Transverse colon (tissue), 4 donors: ENCODE data around the gene CKS1B. TPM values are rescaled to one million over a fixed set of nuclear protein-coding genes. Genes with fewer than 3 reads are reported as not detected.
A peak's percentile ranks its signal among the peaks of the same experiment; 100 is the strongest.

Experiments
- DNase-seq: peaks from one replicate; pipeline ENCODE4 v3.0.0-alpha.2; 2019
- H3K27ac ChIP-seq, 4 donors: fragments of 200-600 bp; sonication (generic); 2 replicates each; pipeline ENCODE4 v1.5.1; 2016 to 2018; ENCODE audit warnings: inconsistent platforms in 4 of 4
- H3K27me3 ChIP-seq: fragments of 200-600 bp; sonication (generic); 2 replicates; pipeline ENCODE4 v1.5.1; 2017; ENCODE audit warnings: inconsistent platforms
- H3K36me3 ChIP-seq, 4 donors: fragments of 200-600 bp; sonication (generic); 2 replicates each; pipeline ENCODE4 v1.5.1; 2017 to 2019; ENCODE audit warnings: inconsistent platforms in 4 of 4
- H3K4me1 ChIP-seq, 4 donors: fragments of 200-600 bp; sonication (generic); 2 replicates each; pipeline ENCODE4 v1.5.1; 2017 to 2020; ENCODE audit warnings: inconsistent platforms in 4 of 4
- H3K4me3 ChIP-seq, 4 donors: fragments of 200-600 bp; sonication (generic); 1 replicate in 1 of 4; 2 replicates in 3 of 4; pipeline versions ENCODE4 v1.5.1 to v1.6.1; 2017 to 2019; ENCODE audit warnings: inconsistent platforms in 4 of 4
- H3K9me3 ChIP-seq, 2 donors: fragments of 200-600 bp; sonication (generic); 2 replicates each; pipeline ENCODE4 v1.5.1; 2017 to 2019; ENCODE audit warnings: inconsistent platforms in 2 of 2
- EP300 ChIP-seq: sonication (generic); formaldehyde crosslinking; IDR thresholded peaks from one replicate; pipeline ENCODE4 v1.6.1; 2017; ENCODE audit warnings: antibody characterized with exemption, low read depth
- POLR2A ChIP-seq: fragments of 450-650 bp; IDR thresholded peaks from one replicate; pipeline ENCODE4 v1.6.1; 2016; ENCODE audit warnings: antibody characterized with exemption, mild to moderate bottlenecking, moderate library complexity
- POLR2AphosphoS5 ChIP-seq, 3 donors: sonication (generic); formaldehyde crosslinking; IDR thresholded peaks; one replicate each; pipeline ENCODE4 v1.6.1; 2016; ENCODE audit warnings: antibody characterized with exemption in 3 of 3
- WGBS, 2 donors: methylation state at CpG; one replicate each; pipeline ENCODE4 v1.1.5; 2018; ENCODE audit warnings: low coverage in 1 of 2; 5-methylcytosine and 5-hydroxymethylcytosine counted together
- in situ Hi-C, 4 donors: fragments of 200-750 bp; cut with MboI; loops; one replicate each; pipeline versions ENCODE4 v1.15.0 to v1.15.1; 2017; ENCODE audit warnings: low sequenced_read_pairs in 3 of 4, low pct_ligation_motif_present in 1 of 4, low pct_unique_long_range_greater_than_20kb in 1 of 4
- intact Hi-C: fragments of 100-400 bp; cut with DNase I; formaldehyde crosslinking; loops from one replicate; pipeline ENCODE4 v1.15.1; 2023; ENCODE audit warnings: low total_unique reads
- total RNA-seq, 4 donors: library from RNA; depleted of rRNA; stranded (reverse); fragments of >200 nt; gene quantifications; one replicate each; pipeline ENCODE4 v1.1.0, GENCODE V29; 2016
- TF ChIP-seq, protein P1 (sequence below), 5 experiments: fragments of 200-600 bp in 3 of 5; fragments of 450-650 bp in 2 of 5; sonication (generic) in 3 of 5; IDR thresholded peaks; 1 replicate in 2 of 5; 2 replicates in 3 of 5; pipeline ENCODE4 v1.5.1; 2016 to 2017; ENCODE audit warnings: antibody characterized with exemption in 5 of 5, inconsistent platforms in 3 of 5, mild to moderate bottlenecking in 2 of 5, moderate library complexity in 1 of 5

The CKS1B gene
- total RNA-seq, 4 donors from 2014 or later = 28.9 to 41.4 (median 35.2) TPM; not detected in 1

DNA sequence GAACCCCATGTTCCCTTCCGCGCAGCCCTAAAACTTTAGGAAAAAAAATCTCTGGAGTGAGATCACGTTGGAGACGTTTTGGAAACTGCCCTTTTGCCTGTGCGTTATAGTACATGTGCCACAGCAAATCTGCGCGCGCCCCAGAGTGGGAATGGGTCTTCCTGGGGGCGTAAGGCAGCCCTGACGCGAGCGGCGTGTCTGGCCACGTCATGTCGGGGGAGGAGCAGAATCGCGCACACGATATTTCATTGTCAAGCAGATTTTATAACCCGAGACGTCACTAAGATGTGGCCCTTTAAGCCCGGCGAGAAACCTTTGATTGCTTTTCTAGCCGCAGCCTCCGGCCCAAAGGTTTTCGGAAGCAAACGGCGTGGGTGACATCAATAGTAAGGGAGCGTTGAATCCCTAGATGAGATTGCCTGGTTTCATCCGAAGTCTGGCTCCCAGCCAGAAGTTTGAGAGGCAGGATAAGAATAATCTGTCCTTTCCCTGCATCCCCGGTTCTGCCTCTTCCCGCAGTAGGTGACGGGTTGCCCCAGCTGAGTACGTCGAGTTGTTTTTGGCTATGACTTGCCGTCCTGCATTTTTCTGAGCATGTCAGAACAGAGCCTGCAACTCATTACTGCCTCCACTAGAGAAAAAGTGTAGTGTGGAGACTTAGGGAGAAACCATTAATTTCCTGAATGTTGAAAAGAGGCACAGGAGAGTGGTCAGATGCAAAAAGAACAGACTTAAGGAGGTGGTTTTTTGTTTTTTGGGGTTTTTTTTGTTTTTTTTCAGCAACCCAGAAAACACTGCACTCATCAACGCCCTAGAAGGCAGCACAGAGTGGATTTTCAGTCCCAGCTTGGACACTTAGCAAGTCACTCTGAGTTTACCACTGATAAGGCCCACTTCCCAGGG lies 37.1 kb upstream of the CKS1B start:
- in situ Hi-C loops = no loop called here

DNA sequence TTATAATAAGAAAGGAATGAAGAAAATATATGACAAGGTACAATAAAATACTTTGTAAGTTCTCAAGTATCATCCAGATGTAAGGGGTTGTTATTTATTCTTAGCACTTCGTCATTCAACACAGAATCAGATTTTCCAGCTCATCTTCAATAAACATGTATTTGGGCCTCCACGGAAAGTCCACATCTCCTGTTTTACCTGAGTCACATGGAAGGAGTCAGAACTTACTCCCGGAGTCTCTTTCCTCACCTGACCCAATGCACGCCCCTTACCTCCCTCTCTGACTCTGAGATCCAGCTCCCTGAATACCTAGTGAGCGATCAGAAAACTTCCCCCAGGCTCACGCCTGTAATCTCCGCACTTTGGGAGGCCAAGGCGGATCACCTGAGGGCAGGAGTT lies 36.5 kb upstream of the CKS1B start:
- DNase-seq = no peak
- 72 to 85% methylated on average over 7 to 8 of the region's 8 CpGs for WGBS, 2 donors
- no peaks in the 10 kb centered on the region for H3K27me3 ChIP-seq
- H3K36me3 ChIP-seq = no peaks in the 10 kb centered on the region
- peak overlapping the region in 2 of 4 donors; percentile 47 to 59 for H3K4me3 ChIP-seq
- H3K4me1 ChIP-seq = peaks cover 16 to 40% (median 30%) of the 10 kb centered on the region in 4 donors
- in situ Hi-C loops = no loop called here
- no peaks in the 10 kb centered on the region for H3K9me3 ChIP-seq
- intact Hi-C loops = no loop called here
- H3K27ac ChIP-seq = peak overlapping the region; percentile 92 to 97 (median 96)
- TF ChIP-seq POLR2A = no peak
- TF ChIP-seq, protein P1, sequence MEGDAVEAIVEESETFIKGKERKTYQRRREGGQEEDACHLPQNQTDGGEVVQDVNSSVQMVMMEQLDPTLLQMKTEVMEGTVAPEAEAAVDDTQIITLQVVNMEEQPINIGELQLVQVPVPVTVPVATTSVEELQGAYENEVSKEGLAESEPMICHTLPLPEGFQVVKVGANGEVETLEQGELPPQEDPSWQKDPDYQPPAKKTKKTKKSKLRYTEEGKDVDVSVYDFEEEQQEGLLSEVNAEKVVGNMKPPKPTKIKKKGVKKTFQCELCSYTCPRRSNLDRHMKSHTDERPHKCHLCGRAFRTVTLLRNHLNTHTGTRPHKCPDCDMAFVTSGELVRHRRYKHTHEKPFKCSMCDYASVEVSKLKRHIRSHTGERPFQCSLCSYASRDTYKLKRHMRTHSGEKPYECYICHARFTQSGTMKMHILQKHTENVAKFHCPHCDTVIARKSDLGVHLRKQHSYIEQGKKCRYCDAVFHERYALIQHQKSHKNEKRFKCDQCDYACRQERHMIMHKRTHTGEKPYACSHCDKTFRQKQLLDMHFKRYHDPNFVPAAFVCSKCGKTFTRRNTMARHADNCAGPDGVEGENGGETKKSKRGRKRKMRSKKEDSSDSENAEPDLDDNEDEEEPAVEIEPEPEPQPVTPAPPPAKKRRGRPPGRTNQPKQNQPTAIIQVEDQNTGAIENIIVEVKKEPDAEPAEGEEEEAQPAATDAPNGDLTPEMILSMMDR (IDR thresholded peaks at IDR 0.05) = no peak
- no peak for TF ChIP-seq POLR2AphosphoS5 (IDR thresholded peaks at IDR 0.05)
- no peak for TF ChIP-seq EP300

More for the DNA sequence above, 37.1 kb upstream of the CKS1B start:
- Histone ChIP-seq H3K4me3 (peak overlapping the region; percentile 14 to 59 (median 50)), H3K4me1 (peaks cover 15 to 41% (median 30%) of the 10 kb centered on the region in 4 donors), H3K9me3 (no peaks in the 10 kb centered on the region), H3K27me3 (no peaks in the 10 kb centered on the region), H3K36me3 (no peaks in the 10 kb centered on the region), H3K27ac (peak overlapping the region; percentile 92 to 97 (median 96))
- intact Hi-C loops = no loop called here
- 1 to 6% methylated on average over 2 to 34 of the region's 36 CpGs for WGBS, 2 donors
- peak; percentile 92 for DNase-seq
- TF ChIP-seq, protein P1 (IDR thresholded peaks at IDR 0.05) = peak in 3 of 5 experiments; percentile 16 to 55 (median 46)
- TF ChIP-seq EP300 (peak; percentile 77), POLR2AphosphoS5 (IDR thresholded peaks at IDR 0.05) (peak; percentile 75 to 76 (median 76)), POLR2A (peak; percentile 32)

DNA sequence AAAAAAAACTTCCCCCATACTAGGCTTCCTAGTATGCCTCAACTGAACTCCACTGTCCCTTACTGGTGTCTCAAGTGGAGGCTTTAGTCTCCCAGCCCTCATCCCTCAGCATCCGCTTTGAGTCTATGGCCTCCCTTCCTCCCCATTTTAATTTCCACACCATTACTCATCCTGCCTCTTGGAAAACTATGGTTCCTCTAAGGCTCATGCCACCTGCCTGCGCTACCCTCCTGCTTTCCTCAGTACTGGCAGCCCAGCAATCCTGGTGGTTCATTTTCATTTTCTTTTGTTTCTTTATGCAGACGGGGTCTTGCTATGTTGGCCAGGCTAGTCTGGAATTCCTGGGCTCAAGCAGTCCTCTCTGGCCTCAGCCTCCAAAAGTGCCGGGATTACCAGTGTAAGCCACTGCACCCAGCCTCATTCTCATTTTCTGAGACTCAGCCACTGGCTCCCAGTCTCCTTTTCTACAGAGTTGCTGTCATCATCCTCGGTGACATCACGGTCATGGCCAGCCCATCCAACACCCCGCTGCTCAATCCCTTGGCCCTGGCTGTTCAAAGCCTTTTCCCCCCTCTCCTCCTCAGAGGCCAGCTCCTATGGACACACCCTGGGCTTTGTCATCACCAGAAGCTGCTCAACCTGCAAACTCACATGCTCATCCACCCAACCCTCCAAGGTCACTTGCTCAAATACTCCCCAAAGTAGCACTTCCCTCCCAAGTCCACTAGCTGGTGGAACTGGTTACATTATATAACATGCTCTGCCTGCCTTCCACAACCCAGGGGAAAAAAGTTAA lies 35.7 kb upstream of the CKS1B start:
- no peaks in the 10 kb centered on the region for H3K27me3 ChIP-seq
- H3K27ac ChIP-seq = peak overlapping the region; percentile 92 to 97 (median 96)
- no peaks in the 10 kb centered on the region for H3K9me3 ChIP-seq
- no peak overlapping the region for H3K4me3 ChIP-seq
- H3K4me1 ChIP-seq = peaks cover 16 to 47% (median 34%) of the 10 kb centered on the region in 4 donors
- no peaks in the 10 kb centered on the region for H3K36me3 ChIP-seq
- intact Hi-C loops (no loop called here), in situ Hi-C loops (no loop called here)
- 93 to 94% methylated on average over 6 to 7 of the region's 7 CpGs for WGBS, 2 donors
- DNase-seq = no peak
- TF ChIP-seq POLR2AphosphoS5 (IDR thresholded peaks at IDR 0.05) (no peak), EP300 (no peak), POLR2A (no peak)
- TF ChIP-seq, protein P1 (IDR thresholded peaks at IDR 0.05) = no peak

DNA sequence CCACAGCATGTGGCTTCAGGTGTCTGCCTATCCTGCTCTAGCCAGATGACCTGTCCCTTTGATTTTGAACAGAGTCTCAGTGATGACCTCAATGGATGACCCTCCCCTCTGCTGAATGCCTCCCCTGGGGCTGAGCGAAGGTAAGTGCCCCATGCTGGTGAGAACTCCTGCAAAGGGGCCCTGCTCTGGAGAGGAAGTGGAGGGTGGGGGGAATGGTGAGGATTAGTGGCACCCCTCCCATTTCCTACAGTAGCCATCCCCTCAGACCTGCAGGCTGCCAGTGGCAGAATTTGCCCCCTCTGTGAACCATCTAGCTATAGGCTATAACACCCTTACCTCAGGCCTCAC lies 34.3 kb upstream of the CKS1B start:
- Histone ChIP-seq H3K36me3 (no peaks in the 10 kb centered on the region), H3K4me1 (peaks cover 19 to 61% (median 41%) of the 10 kb centered on the region in 4 donors), H3K27ac (no peak overlapping the region), H3K4me3 (no peak overlapping the region), H3K27me3 (no peaks in the 10 kb centered on the region), H3K9me3 (no peaks in the 10 kb centered on the region)
- in situ Hi-C loops = no loop called here
- TF ChIP-seq EP300 (no peak), POLR2AphosphoS5 (IDR thresholded peaks at IDR 0.05) (no peak), POLR2A (no peak)
- TF ChIP-seq, protein P1 (IDR thresholded peaks at IDR 0.05) = no peak
- 92% methylated on average over 1 of the region's 1 CpG; no CpG with 5 or more reads in 1 of the 2 donors for WGBS, 2 donors
- DNase-seq = no peak
- intact Hi-C loops = no loop called here
